Fibroblast of mammary gland (primary cell): Measurements from ENCODE around the gene YPEL2.

ENCODE experiments used
- DNase-seq: peaks from one replicate; pipeline ENCODE4 v3.0.0-alpha.2; 2010; ENCODE audit warnings: low read depth
- H3K4me3 ChIP-seq: 2 replicates; pipeline ENCODE4 v1.5.1; 2011; ENCODE audit warnings: low read depth, mild to moderate bottlenecking, low read length, moderate library complexity; ENCODE audit not compliant: control insufficient read depth
- CTCF ChIP-seq: conservative IDR thresholded peaks from 2 replicates; pipeline ENCODE4 v1.5.1; 2011; ENCODE audit warnings: low read depth, low read length, inconsistent platforms; ENCODE audit not compliant: control insufficient read depth, insufficient read depth

YPEL2 gene

GRCh38 chr17:59413014-59413766 lies 81.7 kb downstream of the YPEL2 start:
- TF ChIP-seq CTCF: no peak
- H3K4me3 ChIP-seq: no peak overlapping the region
- DNase-seq: no peak

DNA sequence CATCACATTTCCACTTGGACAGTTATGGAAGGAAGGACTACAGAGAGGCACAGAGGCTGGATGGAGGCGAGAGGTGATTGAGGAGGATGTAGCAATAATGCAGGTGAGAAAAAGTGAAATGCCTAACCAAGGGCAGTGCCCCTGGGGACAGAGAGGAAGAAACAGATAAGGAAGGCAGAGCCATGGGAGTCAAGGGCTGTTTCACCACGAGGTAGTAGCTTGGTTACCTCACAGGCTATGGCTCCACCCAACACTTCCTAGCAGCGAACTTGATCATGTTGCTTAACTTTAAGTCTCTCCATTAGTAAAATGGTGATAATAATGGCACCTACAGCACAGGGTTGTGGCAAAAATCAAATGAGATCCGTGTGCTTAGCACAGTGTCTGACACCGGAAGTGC lies 83.9 kb downstream of the YPEL2 start:
- TF ChIP-seq CTCF: no peak
- no peak for DNase-seq
- H3K4me3 ChIP-seq: no peak overlapping the region

GRCh38 chr17:59416184-59416583 lies 84.7 kb downstream of the YPEL2 start:
- TF ChIP-seq CTCF: no peak
- H3K4me3 ChIP-seq: no peak overlapping the region
- DNase-seq: no peak

GRCh38 chr17:59417452-59417851 lies 86.0 kb downstream of the YPEL2 start:
- DNase-seq: no peak
- no peak overlapping the region for H3K4me3 ChIP-seq
- no peak for TF ChIP-seq CTCF

- no peak for DNase-seq
- no peak for TF ChIP-seq CTCF
- H3K4me3 ChIP-seq: no peak overlapping the region
Measured at GRCh38 chr17:59418732-59419166, 87.3 kb downstream of the YPEL2 start.

- TF ChIP-seq CTCF: no peak
- no peak for DNase-seq
- no peak overlapping the region for H3K4me3 ChIP-seq
Measured at GRCh38 chr17:59420901-59421300, 89.4 kb downstream of the YPEL2 start.
